GM21381 (cell line): ENCODE results near the gene SEMA3F.

Experiments
- ATAC-seq: cut with Tn5 transposase; IDR thresholded peaks from one replicate; pipeline ENCODE4 v1.9.1; 2021; ENCODE audit warnings: mild to moderate bottlenecking, moderate library complexity; ENCODE audit not compliant: unreplicated experiment

SEMA3F gene

DNA sequence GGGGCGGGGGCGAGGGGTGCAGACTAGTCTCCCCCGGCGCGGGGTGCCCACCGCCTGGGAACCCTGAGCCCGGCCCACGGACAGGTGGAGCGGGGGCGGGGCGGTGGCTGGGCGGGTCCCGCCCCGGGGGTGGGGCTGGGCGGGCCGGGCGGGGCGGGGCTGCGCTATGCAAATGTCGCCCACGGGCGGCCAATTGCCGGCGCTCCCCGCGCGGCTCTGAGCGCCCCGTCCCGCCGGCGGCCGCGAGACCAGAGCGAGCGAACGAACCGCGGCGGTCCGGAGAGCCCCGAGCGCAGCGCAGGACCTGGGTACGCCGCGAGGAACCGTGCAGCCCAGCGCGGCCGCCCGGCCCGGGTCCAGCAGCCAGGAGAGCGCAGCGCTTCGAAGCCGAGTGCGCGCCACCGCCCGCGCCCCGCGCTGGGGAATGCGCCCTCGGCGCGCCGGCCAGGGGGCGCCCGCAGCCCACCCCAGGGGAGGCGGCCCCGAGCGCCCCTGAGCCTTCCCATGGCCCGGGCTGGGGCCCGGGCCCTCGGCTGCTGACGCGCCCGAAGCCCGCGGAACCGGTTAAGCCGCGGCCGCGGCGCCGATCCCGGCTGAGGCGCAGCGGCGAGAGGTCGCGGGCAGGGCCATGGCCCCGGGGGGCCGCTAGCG lies at the start of gene SEMA3F:
SEMA3F (plus strand) TSS at position 485 of the 651 bp plus-strand sequence. CDS start 4,299 bp downstream, outside the sequence.
- ATAC-seq, result peak; percentile 77

DNA sequence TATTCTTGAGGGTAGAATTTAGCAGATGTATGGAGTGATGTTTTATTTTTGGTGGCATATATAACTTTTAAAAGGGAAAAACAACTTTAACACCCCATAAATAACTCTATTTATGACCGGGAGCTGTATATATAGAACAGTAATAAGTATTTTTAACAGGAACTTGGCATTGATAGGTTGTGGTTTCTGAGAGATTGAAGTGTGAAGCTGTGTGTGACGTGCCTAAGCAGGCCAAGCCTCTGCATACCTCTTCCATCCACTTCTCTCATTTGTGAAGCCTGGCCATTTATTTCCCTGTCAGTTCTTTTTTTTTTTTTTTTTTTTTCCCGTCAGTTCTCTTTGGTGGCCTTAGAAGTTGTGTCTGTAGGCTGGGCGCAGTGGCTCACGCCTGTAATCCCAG lies 43.4 kb upstream of the SEMA3F start:
- ATAC-seq, result no peak

- ATAC-seq, result no peak
Measured at GRCh38 chr3:50112462-50112861, 42.7 kb upstream of the SEMA3F start.

DNA sequence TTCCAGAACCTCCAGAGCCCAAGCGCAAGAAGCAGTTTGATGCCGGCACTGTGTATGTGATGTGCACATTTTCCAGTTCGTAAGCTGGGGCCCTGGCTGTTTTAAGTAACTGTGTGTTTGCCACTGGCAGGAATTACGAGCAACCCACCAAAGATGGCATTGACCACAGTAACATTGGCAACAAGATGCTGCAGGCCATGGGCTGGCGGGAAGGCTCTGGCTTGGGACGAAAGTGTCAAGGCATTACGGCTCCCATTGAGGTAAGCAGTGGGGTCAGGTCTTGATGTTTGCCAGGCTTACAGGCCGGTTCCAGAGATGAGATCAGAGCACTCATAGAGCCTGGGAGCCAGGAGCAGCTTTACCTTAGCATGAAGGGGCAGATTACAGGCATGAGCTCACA lies 38.0 kb upstream of the SEMA3F start:
- ATAC-seq, result no peak

- ATAC-seq, result no peak
Measured at GRCh38 chr3:50118237-50118636, 36.9 kb upstream of the SEMA3F start.

GRCh38 chr3:50119786-50120185 lies 35.3 kb upstream of the SEMA3F start:
- no peak for ATAC-seq

- ATAC-seq, result no peak
Measured at GRCh38 chr3:50120364-50121071, 34.6 kb upstream of the SEMA3F start.

- ATAC-seq, result peak; percentile 69
Measured at GRCh38 chr3:50121072-50122032, 33.8 kb upstream of the SEMA3F start.

DNA sequence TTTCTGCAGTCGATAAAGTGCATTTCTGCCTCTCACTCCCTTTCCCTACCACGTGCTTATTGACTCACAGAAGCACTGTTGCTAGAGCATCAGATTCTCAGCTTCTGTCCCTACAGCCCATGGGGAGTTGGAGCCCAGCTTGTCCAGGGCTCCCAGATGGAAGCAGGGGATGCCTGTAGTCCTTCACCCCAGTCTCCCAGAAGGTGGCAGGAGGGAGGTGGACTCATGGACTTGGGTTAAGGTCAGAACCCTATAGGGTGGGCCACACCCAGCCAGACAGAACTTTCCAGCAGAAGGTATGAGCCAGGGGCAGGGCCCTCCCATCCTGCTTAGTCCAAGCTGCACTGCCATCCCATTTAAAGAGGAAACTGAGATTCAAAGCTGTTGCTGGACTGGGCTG lies 33.1 kb upstream of the SEMA3F start:
- no peak for ATAC-seq

DNA sequence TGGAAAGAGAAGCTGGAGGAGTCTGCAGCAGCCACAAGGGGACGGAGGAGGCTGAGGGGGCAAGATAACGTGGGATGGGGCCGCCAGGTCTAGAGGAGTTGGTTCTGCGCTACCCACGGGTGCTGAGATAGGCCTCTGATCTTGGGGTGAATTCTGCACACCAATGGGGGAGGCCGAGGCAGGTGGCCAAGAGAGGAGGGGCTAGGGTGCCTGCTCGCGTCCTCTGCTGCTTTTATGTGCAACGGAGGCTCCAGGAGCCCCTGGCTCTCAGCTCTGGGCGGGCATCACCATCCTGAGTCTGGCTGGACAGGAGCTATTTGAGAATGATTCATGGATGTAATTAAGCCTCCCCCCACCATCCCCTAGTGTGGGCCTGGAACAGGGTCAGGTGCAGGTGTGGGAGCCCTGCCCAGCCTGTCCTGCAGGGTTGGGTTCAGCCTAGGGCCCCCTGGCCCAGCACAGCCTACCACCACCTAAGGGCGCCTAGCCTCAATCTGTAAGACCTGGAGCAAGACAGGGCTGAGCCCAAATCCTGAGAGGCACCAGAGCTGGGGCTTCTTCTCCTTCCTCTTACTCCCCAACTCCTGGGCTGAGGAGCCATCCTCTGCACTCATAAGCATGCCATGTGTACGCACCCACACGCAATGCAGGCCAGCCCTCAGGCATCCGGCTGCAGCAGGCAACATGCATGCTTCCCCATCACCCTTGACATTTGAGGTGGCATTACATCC lies 32.3 kb upstream of the SEMA3F start:
- ATAC-seq, result no peak

DNA sequence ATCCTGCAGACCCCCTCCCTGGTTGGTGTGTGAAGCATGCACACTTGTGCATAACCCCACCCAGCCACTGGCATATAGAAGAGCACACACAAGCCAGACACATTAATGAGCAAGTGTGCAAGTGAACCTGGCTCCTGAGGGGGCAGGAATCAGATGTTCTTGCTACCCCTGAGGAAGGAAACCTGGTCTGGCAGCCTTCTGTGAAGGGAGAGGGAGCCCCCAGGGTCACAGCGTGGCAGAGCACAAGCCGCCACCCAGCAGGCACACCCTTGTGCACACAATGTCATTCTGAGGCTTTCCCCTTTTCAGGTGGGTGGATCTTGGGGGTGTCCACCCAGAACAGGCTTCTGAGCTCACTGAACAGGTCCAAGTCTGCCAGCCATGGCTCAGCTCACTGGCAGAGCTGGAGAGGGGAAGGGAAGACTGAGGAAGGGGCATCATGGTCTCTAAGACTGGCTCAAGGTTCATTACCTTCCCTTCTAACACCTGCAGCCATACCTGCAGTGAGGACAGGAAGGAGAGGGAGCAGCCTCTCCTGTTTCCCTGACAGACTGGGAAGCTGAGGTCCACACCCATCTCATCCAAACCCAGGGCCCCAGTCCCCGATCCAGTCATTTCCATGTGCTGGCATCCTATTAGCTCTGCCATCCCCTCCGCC lies 31.6 kb upstream of the SEMA3F start:
- no peak for ATAC-seq

DNA sequence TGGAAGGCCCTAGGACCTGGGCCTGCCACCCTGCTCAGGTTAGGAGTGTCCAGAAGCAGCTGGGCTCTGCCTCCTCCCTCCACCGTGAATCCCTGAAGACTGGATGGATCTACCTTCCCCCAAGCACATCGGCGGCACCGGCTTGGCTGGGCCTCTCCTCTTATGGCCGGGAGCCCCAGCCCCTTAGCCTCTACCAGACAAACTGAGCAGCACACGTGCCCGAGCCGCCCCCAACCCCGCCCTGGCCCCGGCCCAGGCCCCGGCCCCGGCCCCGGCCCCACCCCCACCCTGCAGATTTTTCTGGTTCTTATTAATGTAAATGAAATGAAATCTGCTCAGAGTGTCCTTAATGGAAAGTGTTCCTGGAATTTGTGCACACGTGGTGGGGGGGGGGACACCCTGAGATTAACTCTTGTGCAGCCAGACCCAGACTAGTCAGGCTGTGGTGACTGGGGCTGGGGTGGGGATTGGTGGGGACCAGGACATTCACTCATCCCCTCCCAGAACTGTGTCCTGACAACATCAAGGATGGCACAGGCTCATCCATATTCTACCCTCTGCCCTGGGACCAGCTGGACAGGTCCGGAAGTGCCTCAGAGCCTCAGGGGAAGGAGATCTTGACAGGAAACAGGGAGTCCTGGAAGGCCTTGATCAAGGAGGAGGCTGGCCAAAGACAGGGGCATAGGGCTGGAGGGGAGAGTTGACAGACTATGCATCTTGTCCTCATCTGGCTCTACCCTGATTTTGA lies 30.9 kb upstream of the SEMA3F start:
- no peak for ATAC-seq

- ATAC-seq, result no peak
Measured at GRCh38 chr3:50124800-50125178, 30.3 kb upstream of the SEMA3F start.

- no peak for ATAC-seq
Measured at GRCh38 chr3:50125541-50126286, 29.4 kb upstream of the SEMA3F start.

- no peak for ATAC-seq
Measured at GRCh38 chr3:50126287-50127211, 28.6 kb upstream of the SEMA3F start.

GRCh38 chr3:50127251-50127691 lies 27.9 kb upstream of the SEMA3F start:
- no peak for ATAC-seq

- ATAC-seq, result no peak
Measured at GRCh38 chr3:50128001-50128400, 27.1 kb upstream of the SEMA3F start.

GRCh38 chr3:50130436-50130835 lies 24.7 kb upstream of the SEMA3F start:
- ATAC-seq, result no peak
